ENCODE results near the gene NTMT1.
A peak's percentile ranks its signal among the peaks of the same experiment; 100 is the strongest.
"Not testable (repeated sequence)": the region's sequence is repeated elsewhere in the genome, so short reads cannot be mapped to it uniquely, and the experiment has no call there.

NTMT1 gene

GRCh38 chr9:129615407-129616285, 10.3 kb upstream of the NTMT1 start:
- no peak for DNase-seq

- no peak for DNase-seq
These were observed 8.8 kb upstream of the NTMT1 start for GRCh38 chr9:129617167-129617566.

- no peak for DNase-seq
These were observed 5.9 kb upstream of the NTMT1 start for GRCh38 chr9:129619787-129620668.

- DNase-seq, result no peak
These were observed 5.2 kb upstream of the NTMT1 start, which contains the start of gene C9orf50 for GRCh38 chr9:129620669-129621295. TSS of gene C9orf50 (minus strand) at chr9:129621101. CDS start at chr9:129620574, 527 bp downstream.

- no peak for DNase-seq
These were observed 2.6 kb upstream of the NTMT1 start for GRCh38 chr9:129623331-129623730.

- peak; percentile 88 for DNase-seq
These were observed 1.7 kb upstream of the NTMT1 start for GRCh38 chr9:129624168-129624759.

- DNase-seq, result no peak
These were observed 1.0 kb upstream of the NTMT1 start for GRCh38 chr9:129624947-129625346.

- no peak for DNase-seq
These were observed 792 bp downstream of the NTMT1 start for GRCh38 chr9:129626625-129627284.

GRCh38 chr9:129627556-129628440, 1.8 kb downstream of the NTMT1 start:
- DNase-seq, result no peak

- DNase-seq, result no peak
These were observed 2.7 kb downstream of the NTMT1 start for GRCh38 chr9:129628709-129629108.

GRCh38 chr9:129629251-129629820, 3.4 kb downstream of the NTMT1 start:
- no peak for DNase-seq

GRCh38 chr9:129630967-129631673, 5.2 kb downstream of the NTMT1 start:
- DNase-seq, result no peak

- DNase-seq, result no peak
These were observed 5.7 kb downstream of the NTMT1 start for GRCh38 chr9:129631674-129632129.

- no peak for DNase-seq
These were observed 6.5 kb downstream of the NTMT1 start for GRCh38 chr9:129632460-129632859.

- DNase-seq, result no peak
These were observed 7.2 kb downstream of the NTMT1 start for GRCh38 chr9:129633207-129633606.

GRCh38 chr9:129633848-129634247, 7.9 kb downstream of the NTMT1 start:
- no peak for DNase-seq

GRCh38 chr9:129635099-129636065, 9.4 kb downstream of the NTMT1 start:
- no peak for DNase-seq

- DNase-seq, result not testable (repeated sequence)
These were observed 10.4 kb downstream of the NTMT1 start for GRCh38 chr9:129636343-129636742.

- no peak for DNase-seq
These were observed 11.1 kb downstream of the NTMT1 start for GRCh38 chr9:129637102-129637501.

All from activated CD8-positive, alpha-beta memory T cell treated with anti-CD3 and anti-CD28 coated beads, Interleukin-2, amount 50 U/mL, for 48 hours (primary cell).